Inflammatory macrophage (primary cell): ENCODE measurements around the gene OR2M7.
"Not testable (repeated sequence)": the region's sequence is repeated elsewhere in the genome, so short reads cannot be mapped to it uniquely, and the experiment has no call there.

Source experiments
- DNase-seq, 2 donors: peaks; one replicate each; pipeline ENCODE4 v3.0.0-alpha.2; 2020 to 2022
- total RNA-seq, 18 experiments: gene quantifications; one replicate each; lab custom pipeline; 2026; ENCODE audit warnings: mixed read lengths in 6 of 18, inconsistent platforms in 2 of 18; lab: John Stamatoyannopoulos, UW

Gene OR2M7, protein sequence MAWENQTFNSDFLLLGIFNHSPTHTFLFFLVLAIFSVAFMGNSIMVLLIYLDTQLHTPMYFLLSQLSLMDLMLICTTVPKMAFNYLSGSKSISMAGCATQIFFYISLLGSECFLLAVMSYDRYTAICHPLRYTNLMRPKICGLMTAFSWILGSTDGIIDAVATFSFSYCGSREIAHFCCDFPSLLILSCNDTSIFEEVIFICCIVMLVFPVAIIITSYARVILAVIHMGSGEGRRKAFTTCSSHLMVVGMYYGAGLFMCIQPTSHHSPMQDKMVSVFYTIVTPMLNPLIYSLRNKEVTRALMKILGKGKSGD
- total RNA-seq, result 0 to 0.03 (median 0) reads per million in 18 experiments

DNA sequence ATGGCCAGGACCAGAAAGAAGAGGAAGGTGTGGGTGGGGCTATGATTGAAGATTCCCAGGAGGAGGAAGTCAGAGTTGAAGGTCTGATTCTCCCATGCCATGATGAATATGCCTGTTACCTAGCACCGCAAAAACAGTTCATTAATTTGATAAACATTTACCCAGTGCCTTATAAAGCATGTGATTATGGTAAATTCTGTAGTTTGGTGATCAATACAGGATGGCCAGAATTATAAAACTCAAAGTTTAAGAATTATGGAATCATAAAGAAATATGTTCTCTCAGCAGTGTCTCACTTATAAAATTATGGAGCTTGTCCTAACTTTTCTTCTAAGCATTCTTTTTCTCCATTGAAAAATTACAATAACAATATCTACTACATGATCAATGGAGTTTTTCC lies at the start of gene OR2M7:
TSS of gene OR2M7 (minus strand) at position 101 of the 400 bp plus-strand sequence. CDS start at position 101, 0 bp downstream.
- no peak for DNase-seq

DNA sequence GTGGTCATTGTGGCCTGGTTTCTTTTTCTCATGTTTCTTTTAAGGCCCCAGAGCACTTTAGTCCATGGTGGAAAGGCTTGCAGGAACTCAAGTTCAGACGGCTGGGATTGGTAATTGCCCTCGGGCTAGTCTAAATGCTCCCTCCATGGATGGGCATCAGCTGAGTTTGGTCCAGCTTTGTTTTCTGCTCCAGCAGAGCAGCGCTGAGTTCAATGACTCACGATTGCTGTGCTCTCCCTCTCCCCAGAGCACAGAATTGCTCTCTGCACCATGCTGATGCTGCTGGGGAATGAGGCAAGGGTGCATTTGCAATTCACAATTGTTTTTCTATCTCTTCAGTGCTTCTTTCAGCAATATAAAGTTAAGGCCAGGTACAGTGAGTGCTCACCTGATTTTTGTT lies 49.4 kb upstream of the OR2M7 start:
- DNase-seq, result no peak

DNA sequence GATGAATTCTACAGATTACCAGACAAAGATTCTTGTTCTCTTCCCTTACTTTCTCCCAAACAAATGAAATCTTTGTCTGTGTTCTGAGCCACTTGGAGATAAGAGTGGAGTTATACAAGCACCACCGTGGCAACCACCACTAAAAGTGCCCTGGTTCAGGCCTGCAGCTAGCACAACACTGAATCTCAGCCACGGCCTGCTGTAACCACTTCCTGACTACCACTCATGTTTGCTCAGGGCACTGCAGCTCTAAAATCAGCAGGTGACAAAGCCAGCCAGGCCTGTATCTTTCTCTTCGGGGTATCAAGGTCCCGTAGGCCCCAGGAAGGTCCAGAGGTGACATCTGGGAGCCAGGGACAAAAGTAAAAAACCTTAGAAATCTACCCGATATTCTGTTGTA lies 48.0 kb upstream of the OR2M7 start:
- no peak for DNase-seq

DNA sequence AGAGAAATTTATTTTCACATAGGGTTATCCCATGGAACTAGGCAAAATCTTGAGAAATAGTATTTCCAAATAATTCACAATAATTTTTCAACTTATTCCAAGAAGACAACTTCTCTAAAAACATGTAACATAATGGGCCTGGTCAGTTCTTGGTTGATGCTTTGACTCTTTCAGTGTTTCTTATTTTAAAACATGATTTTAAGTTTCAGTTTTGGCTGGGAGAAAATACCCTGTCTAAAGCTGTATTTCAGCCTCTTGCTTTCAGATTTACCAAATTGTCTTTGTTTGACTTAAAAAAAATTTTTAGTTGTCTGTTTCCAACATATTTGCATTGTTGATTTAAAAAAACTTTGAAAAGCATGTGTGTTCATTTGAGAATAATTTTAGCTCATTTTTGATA lies 42.2 kb upstream of the OR2M7 start:
- no peak for DNase-seq

DNA sequence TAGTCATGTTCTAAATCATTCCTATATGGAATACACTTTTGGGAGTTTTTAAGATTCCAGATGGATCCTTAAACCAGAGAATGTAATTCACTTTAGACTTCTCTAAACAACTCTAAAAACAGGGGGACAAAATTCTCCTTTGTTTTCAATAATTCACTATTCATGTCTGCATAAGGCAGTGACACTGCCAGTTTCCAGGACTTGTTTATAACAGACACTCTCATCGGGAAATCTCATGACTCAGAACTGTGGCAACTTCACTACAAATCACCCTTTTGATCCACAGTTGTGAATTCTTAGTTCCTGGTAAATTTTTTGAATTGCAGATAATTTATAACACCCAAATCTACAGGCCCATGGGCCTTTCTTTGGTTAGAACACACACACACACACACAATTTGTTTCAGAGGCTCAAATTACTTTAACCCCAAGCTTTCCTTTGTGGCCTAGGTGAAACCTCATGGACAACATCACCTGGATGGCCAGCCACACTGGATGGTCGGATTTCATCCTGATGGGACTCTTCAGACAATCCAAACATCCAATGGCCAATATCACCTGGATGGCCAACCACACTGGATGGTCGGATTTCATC lies 36.9 kb upstream of the OR2M7 start, which contains the start of gene OR2T4:
TSS of gene OR2T4 (plus strand) at position 545 of the 595 bp plus-strand sequence. CDS start at position 545, 0 bp downstream.
- no peak for DNase-seq

DNA sequence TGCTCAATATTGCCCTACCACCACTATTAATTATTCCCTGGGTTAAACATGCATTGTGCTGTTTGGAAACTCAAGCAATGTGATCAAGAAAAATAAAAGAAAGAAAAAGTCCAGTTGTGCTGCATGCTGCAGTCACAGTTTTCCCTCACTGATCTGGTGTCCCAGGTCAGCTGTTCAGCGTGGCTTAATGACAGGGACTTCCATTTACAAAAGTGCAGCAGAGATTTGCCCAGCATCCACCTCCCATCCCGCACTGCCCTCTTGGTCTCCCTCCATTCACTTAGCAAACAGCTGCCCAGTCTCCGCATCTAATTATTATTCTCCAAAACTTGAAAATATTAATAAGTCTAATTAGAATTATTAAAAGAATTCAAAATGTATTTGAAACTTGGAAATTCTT lies 35.0 kb upstream of the OR2M7 start:
- DNase-seq, result no peak

DNA sequence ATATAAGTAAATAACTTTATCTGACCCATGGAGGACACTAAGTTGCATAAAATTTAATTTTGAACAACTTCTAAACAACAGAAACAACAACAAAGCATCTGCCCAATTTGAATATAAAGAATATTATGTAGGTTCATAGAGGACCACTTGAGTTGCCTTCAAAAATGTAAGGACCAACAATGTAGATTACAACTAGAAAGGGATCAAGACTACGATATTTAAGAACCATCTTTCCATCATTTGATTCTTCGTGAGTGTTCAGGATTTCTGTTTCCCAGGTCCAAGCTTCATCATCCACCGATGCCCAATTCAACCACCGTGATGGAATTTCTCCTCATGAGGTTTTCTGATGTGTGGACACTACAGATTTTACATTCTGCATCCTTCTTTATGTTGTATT lies 24.1 kb upstream of the OR2M7 start, which contains the start of gene OR14C36:
TSS of gene OR14C36 (plus strand) at position 301 of the 400 bp plus-strand sequence. CDS start at position 301, 0 bp downstream.
- no peak for DNase-seq

DNA sequence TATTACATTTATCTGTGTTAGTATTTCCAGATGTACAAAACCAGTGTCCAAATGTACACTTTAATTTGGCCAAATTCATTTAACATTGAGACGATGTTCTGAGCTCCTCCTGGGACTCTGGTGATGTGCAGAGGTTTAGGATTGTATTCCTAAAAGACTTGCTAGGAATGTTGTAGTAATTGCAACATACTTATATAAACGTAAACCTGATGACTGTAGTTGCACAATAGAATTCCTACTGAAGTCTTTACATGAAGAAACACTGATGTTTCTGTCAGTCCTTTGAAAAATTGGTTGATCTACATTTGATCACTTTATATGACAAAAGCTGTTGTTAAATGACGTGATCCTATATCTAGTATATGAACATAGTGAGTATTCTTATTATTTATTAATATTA lies 19.1 kb upstream of the OR2M7 start:
- no peak for DNase-seq

DNA sequence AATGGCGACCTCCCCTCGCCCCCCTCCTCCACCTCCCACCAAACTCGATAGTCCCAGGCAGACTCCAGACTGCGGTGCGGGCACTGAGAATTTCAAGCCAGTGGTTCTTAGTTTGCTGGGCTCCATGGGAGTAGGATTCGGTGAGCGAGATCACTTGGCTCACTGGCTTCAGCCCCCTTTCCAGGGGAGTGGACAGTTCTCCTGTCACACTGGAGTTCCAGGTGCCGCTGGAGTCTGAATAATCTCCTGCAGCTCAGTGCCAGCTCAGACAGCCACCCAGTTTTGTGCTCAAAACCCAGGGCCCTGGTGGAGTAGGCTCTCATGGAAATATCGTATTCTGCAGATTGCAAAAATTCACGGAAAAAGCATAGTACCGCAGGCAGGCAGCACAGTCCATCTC lies 7.6 kb downstream of the OR2M7 start:
- no peak for DNase-seq

DNA sequence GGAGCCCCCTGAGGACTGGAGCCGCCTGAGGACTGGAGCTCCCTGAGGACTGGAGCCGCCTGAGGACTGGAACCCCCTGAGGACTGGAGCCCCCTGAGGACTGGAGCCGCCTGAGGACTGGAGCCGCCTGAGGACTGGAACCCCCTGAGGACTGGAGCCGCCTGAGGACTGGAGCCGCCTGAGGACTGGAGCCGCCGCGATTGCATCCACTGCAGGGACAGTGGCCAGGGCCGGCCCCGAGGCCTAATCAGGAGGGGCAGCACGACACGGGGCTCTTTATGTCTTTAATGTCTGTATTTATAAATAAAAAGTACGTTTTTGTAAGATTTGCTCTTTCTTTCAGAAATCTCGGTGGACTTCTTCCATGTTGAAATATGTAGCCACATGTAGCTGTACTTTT lies 17.6 kb downstream of the OR2M7 start:
- not testable (repeated sequence) for DNase-seq

DNA sequence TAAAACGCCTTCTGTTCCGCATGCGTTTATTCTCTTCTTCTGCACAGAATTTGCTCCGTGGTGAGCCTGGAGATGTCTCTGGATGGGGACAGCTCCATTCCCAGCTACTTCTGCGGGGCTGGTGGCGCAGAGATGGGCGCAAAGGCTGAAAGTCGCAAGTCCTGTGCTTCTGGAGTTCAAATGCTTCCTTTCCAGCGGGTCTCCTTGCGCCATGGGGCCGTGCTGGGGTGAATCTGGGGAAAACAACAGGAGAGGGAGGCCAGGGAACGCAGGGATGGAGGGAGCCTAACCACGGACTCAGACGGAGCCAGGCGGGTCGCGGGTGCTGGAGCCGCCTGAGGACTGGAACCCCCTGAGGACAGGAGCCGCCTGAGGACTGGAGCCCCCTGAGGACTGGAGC lies 18.3 kb downstream of the OR2M7 start:
- DNase-seq, result no peak

DNA sequence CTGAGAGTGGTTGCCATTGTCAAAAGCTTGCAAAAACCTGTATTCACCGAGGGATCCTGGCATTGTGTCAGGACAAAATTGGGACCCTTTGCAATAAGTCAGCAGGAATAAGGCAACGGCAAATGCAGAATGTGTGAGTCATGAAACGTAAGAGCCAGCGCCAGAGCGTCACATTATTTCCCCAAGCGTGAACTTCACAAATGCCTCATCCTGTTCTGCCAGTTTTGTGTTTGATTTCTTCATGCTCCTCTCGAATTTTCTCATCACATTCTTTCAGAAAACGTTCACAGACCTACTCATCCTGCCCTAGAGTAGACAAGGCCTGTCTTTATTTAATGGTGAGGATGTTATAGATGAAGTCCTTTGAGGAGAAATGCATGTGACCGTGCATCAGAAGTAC lies 18.7 kb downstream of the OR2M7 start:
- not testable (repeated sequence) for DNase-seq

DNA sequence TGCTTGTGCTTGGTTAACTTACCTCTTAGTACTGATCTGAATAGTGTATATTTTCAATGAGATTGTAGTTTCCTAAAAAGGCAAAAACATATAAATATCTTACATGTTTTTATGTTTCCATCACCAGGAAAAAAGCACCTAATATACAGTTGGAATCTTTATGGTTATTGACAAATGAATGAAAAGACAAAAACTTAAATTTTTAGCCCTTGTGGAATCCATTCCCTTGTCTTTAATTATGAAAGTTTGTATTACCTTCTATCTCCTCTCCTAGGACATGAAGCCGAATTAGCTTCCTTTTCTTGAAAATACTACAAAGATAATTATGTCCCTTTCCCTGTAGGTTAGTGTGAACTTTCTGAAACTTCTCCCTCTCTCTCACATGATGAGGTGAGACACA lies 21.0 kb downstream of the OR2M7 start, which contains the start of gene OR2T12:
TSS of gene OR2T12 (minus strand) at position 101 of the 400 bp plus-strand sequence. CDS start 7,846 bp downstream, outside the sequence.
- no peak for DNase-seq

DNA sequence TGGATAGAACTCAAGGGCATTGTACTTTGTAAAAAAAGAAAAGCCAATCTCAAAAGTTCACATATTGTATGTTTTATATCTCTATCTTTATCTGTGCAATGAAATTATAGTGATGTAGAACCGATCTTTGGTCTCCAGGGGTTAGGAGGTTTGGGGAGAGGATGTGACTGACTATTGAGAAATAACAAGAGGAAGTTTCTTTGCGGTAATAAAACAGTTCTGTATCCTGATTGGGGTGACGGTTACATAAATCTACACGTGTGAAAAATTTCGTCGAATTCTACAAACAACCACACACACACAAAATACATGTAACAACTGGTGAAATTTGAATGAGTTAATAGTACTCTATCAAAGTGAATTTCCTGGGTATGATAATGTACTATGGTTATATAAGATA lies 36.0 kb downstream of the OR2M7 start:
- peak in 1 of 2 donors; percentile 46 for DNase-seq

DNA sequence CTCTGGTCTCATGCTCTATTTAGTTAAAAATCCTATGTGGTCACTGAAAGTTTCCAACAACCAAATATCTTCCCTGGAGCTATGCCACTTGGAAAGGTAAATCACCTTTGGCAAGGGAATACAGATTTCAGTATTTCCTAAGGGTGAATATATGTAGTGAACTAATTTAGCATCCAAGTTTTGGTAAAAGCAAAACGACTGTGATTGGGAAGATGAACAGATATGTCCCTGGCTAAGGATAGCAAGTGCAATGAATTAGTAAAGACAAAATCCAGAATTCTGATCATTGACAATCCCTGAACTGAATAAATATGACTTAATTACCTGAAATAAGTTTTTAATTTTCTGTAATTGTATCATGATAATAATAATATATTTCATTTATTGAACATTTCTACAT lies 46.5 kb downstream of the OR2M7 start, which contains the start of gene OR2T33:
TSS of gene OR2T33 (minus strand) at position 101 of the 400 bp plus-strand sequence. CDS start 4,162 bp downstream, outside the sequence.
- DNase-seq, result no peak
